Retinal pigment epithelial cell (primary cell): ENCODE measurements around the gene EIF4A3.
"Not testable (repeated sequence)": the region's sequence is repeated elsewhere in the genome, so short reads cannot be mapped to it uniquely, and the experiment has no call there.

Experiments used
- DNase-seq: peaks from one replicate; pipeline ENCODE4 v3.0.0-alpha.2; 2010; ENCODE audit warnings: low read depth
- H3K4me3 ChIP-seq: 2 replicates; pipeline ENCODE4 v1.5.1; 2011; ENCODE audit warnings: mild to moderate bottlenecking, low read length, control low read depth, moderate library complexity
- CTCF ChIP-seq: conservative IDR thresholded peaks from 2 replicates; pipeline ENCODE4 v1.5.1; 2011; ENCODE audit warnings: low read depth, low read length, control low read depth, inconsistent platforms

Gene EIF4A3

DNA sequence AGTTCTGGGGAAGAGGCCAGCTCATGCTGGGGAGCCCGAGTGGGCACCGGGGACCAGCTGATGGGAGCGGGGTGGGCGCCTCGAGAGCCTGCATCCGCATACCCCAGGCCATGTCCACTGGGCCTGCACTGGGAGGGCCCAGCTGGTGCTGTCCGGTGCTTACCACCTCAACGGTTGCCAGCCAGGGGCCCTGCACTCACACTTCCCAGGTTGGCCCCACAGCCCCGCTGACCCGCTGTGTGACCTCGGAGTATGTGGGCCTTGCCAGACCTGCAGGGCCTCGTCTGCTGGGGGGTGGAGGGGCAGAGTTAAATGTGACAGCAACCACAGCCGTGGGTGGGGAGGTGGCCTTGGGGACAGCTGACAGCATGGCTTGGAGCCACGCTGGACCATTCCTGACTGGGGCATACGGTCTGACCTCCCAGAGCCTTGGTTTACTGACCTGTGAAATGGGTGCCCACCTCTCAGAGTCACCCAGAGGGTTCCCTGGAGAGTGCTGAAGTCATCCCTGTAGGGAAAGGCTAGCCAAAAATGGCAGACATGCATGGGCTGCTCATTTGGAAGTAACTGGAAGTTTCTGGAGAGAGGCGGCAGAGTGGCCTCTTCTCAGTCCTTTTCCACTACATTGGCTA lies 51.0 kb downstream of the EIF4A3 start:
- no peak overlapping the region for H3K4me3 ChIP-seq
- no peak for TF ChIP-seq CTCF
- no peak for DNase-seq

DNA sequence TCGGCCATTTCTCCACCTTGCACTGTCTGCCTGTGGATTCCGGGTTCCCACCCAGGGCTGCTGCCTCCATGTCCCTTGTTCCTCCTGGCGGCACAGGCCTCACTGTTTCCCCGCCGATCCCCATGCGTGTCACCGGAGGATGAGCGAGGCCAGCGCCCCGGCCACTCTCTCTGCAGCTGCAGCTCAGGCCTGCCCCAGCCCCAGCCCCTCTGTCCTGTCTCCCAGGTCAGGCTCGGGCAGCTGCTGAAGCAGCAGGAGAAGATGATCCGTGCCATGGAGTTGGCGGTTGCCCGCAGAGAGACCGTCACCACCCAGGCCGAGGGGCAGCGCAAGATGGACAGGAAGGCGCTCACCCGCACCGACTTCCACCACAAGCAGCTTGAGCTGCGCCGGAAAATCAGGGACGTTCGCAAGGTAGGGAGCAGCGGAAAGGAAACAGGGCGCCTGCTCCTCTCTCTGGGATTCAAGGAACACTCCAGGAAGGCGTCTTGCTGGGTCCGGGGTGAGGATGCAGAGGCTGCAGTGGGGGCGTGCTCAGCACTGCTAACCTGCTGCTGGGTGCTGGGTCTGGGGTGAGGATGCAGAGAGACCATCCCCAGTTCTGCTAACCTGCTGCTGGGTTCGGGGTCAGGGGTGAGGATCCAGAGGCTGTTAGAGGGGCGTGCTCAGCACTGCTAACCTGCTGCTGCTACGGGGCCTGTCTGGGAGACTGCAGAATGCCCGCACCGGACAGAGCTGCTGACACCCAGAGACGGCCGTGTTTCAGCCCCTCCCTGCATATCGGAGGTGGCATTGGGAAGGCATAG lies 51.7 kb downstream of the EIF4A3 start:
- no peak for TF ChIP-seq CTCF
- DNase-seq: no peak
- no peak overlapping the region for H3K4me3 ChIP-seq

- no peak overlapping the region for H3K4me3 ChIP-seq
- no peak for TF ChIP-seq CTCF
- no peak for DNase-seq
These were observed 54.0 kb downstream of the EIF4A3 start for GRCh38 chr17:80092959-80093358.

- no peak overlapping the region for H3K4me3 ChIP-seq
- no peak for DNase-seq
- TF ChIP-seq CTCF: no peak
These were observed 55.6 kb downstream of the EIF4A3 start for GRCh38 chr17:80091376-80091775.

DNA sequence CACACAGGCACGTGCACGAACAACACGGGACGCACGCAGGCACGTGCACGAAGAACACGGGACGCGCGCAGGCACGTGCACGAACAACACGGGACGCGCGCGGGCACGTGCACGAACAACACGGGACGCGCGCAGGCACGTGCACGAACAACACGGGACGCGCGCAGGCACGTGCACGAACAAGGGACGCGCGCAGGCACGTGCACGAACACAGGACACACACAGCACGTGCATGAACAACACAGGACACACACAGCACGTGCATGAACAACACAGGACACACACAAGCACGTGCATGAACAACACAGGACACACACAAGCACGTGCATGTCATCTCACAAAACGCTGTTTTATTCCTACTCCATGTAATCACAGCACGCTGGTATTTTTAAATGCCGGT lies 56.8 kb downstream of the EIF4A3 start:
- DNase-seq, H3K4me3 ChIP-seq: not testable (repeated sequence)

DNA sequence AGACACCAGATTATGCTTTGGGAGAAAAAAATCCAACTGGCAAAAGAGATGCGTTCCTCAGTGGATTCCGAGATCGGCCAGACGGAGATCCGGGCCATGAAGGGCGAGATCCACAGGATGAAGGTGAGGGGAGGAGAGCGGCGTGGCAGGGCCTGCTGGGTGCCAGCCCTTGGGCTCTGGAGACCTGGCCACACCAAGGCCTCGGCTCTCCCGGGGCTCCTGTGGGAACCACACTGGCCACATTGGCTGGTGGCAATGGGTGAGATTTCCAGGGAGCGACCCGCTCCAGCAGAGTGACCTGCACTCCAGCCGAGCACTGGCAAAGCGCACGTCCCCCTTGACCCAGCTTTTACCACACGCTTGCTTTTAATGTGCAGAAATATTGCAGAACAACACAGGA lies 57.2 kb downstream of the EIF4A3 start:
- no peak overlapping the region for H3K4me3 ChIP-seq
- no peak for DNase-seq
- TF ChIP-seq CTCF: no peak

- no peak for TF ChIP-seq CTCF
- H3K4me3 ChIP-seq: no peak overlapping the region
- no peak for DNase-seq
These were observed 59.3 kb downstream of the EIF4A3 start for GRCh38 chr17:80087346-80088265.
